Stomach (tissue), 9 donors: ENCODE measurements around the gene ATP5ME. TPM values are rescaled to one million over a fixed set of nuclear protein-coding genes. Genes with fewer than 3 reads are reported as not detected.

Source experiments
- DNase-seq, 2 donors: peaks; one replicate each; pipeline versions ENCODE4 v3.0.0 to v3.0.0-alpha.2; 2013 to 2019
- H3K27ac ChIP-seq, 5 donors: fragments of 200-600 bp in 4 of 5; sonication (generic) in 4 of 5; one replicate each; pipeline ENCODE4 v1.5.1; 2013 to 2019; ENCODE audit warnings: mild to moderate bottlenecking in 1 of 5, moderate library complexity in 1 of 5
- H3K27me3 ChIP-seq, 3 donors: fragments of 200-600 bp; sonication (generic); one replicate each; pipeline ENCODE4 v1.5.1; 2017 to 2019; ENCODE audit warnings: mixed run types in 1 of 3
- H3K36me3 ChIP-seq, 4 donors: fragments of 200-600 bp; sonication (generic); 1 replicate in 3 of 4; 2 replicates in 1 of 4; pipeline ENCODE4 v1.5.1; 2016 to 2019
- H3K4me1 ChIP-seq, 4 donors: fragments of 200-600 bp; sonication (generic); one replicate each; pipeline ENCODE4 v1.5.1; 2016 to 2019
- H3K4me3 ChIP-seq, 4 donors: fragments of 200-600 bp; sonication (generic) in 3 of 4; one replicate each; pipeline ENCODE4 v1.5.1; 2016 to 2019; ENCODE audit warnings: mild to moderate bottlenecking in 1 of 4
- H3K9me3 ChIP-seq, 4 donors: fragments of 200-600 bp; sonication (generic); one replicate each; pipeline ENCODE4 v1.5.1; 2016 to 2019
- EP300 ChIP-seq: sonication (generic); formaldehyde crosslinking; IDR thresholded peaks from one replicate; pipeline ENCODE4 v1.6.1; 2017; ENCODE audit warnings: antibody characterized with exemption
- POLR2A ChIP-seq, 4 donors: fragments of 450-650 bp; IDR thresholded peaks; one replicate each; pipeline ENCODE4 v1.6.1; 2016; ENCODE audit warnings: antibody characterized with exemption in 4 of 4, control low read depth in 2 of 4, mild to moderate bottlenecking in 1 of 4, moderate library complexity in 1 of 4
- POLR2AphosphoS5 ChIP-seq, 3 donors: sonication (generic); formaldehyde crosslinking; IDR thresholded peaks; one replicate each; pipeline ENCODE4 v1.6.1; 2016; ENCODE audit warnings: antibody characterized with exemption in 3 of 3
- WGBS, 5 donors: extraction: QIAGEN DNeasy Blood & Tissue Kit in 3 of 5; methylation state at CpG; one replicate each; pipeline versions ENCODE4 v1.1.5 to v1.1.7; 2013 to 2018; 5-methylcytosine and 5-hydroxymethylcytosine counted together
- intact Hi-C: fragments of 100-400 bp; cut with DNase I; formaldehyde crosslinking; loops from one replicate; pipeline ENCODE4 v1.15.1; 2023; ENCODE audit warnings: low total_unique reads
- polyA plus RNA-seq, 3 donors: library from polyadenylated mRNA; stranded (reverse); fragments of 200-250 nt; gene quantifications; one replicate each; pipeline ENCODE4 v1.2.3, GENCODE V29; 2013
- total RNA-seq, 5 donors: library from RNA; depleted of rRNA; stranded (reverse); fragments of >200 nt; gene quantifications; one replicate each; pipeline versions ENCODE4 v1.1.0 to v1.2.3, GENCODE V29; 2014 to 2016
- TF ChIP-seq, protein P1 (sequence below), 7 experiments: fragments of 450-650 bp in 4 of 7; fragments of 200-600 bp in 3 of 7; sonication (generic) in 3 of 7; IDR thresholded peaks; one replicate each; pipeline ENCODE4 v1.5.1; 2016 to 2019; ENCODE audit warnings: antibody characterized with exemption in 7 of 7, control low read depth in 2 of 7, mild to moderate bottlenecking in 1 of 7
- donor health status: healthy with polysubstance abuse.
- donor health status: Bipolar disorder and iron deficiency.
- donor health status: healthy.

ATP5ME gene
- total and polyA plus RNA-seq, 8 donors, result 8.0 to 876 (median 471) TPM

DNA sequence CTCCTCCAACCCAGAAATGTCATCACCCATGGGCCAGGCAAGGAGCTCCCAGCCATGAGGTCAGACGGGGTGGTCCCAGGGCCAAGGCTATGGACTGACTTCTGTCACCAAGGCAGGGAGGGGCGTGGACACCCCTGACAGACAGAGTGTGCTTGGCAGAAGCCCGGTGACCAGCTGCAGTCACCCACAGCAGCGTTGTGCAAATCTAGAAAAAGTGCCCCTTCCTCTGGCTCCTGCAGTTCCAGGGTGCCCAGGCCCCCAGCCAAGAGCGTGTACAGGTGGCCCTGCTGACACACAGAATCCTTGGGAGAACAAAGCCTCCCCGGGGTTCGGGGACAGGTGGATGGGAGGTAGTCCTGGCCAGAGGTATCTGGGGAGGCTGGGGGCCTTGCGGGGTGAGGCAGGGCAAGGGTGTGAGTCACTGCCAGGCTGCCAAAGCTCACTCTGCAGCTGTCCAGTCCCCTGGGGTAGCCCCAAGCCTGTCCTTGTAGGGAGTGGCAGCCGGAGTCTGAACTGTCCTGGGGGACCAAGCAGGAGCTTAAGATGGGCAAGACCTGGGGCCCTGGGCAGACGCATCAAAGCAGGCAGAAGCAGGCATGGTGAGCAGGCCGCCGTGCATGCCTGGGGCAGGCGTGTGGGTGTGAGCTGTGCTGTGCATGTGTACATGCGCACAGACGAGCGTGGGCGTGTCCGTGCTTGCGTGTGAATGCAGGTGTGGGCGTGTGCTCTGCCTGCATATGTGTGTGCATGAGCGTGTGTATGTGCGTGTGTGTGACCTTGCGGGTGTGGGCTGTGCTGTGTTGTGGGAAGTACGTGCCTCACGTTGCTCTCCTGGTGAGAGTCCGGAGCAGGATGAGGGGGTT lies 3.6 kb upstream of the ATP5ME start:
- Histone ChIP-seq H3K9me3 (no peaks in the 10 kb centered on the region), H3K4me3 (no peak overlapping the region), H3K36me3 (peaks cover 0 to 4% (median 4%) of the 10 kb centered on the region in 4 donors), H3K4me1 (peaks cover 30 to 74% (median 70%) of the 10 kb centered on the region in 4 donors), H3K27me3 (peaks cover 0 to 36% (median 0%) of the 10 kb centered on the region in 3 donors), H3K27ac (no peak overlapping the region)
- DNase-seq, result peak; percentile 40 to 81
- intact Hi-C loops, result no loop called here
- TF ChIP-seq, protein P1, sequence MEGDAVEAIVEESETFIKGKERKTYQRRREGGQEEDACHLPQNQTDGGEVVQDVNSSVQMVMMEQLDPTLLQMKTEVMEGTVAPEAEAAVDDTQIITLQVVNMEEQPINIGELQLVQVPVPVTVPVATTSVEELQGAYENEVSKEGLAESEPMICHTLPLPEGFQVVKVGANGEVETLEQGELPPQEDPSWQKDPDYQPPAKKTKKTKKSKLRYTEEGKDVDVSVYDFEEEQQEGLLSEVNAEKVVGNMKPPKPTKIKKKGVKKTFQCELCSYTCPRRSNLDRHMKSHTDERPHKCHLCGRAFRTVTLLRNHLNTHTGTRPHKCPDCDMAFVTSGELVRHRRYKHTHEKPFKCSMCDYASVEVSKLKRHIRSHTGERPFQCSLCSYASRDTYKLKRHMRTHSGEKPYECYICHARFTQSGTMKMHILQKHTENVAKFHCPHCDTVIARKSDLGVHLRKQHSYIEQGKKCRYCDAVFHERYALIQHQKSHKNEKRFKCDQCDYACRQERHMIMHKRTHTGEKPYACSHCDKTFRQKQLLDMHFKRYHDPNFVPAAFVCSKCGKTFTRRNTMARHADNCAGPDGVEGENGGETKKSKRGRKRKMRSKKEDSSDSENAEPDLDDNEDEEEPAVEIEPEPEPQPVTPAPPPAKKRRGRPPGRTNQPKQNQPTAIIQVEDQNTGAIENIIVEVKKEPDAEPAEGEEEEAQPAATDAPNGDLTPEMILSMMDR (IDR thresholded peaks at IDR 0.05), result no peak
- TF ChIP-seq POLR2AphosphoS5 (IDR thresholded peaks at IDR 0.05), result peak in 2 of 3 donors; percentile 32 to 65
- no peak for TF ChIP-seq POLR2A (IDR thresholded peaks at IDR 0.05)
- 35 to 50% (median 44%) methylated on average over 6 to 26 of the region's 26 CpGs for WGBS, 5 donors

- TF ChIP-seq, protein P1 (IDR thresholded peaks at IDR 0.05), result no peak
- TF ChIP-seq POLR2AphosphoS5 (IDR thresholded peaks at IDR 0.05) (no peak), EP300 (no peak), POLR2A (IDR thresholded peaks at IDR 0.05) (no peak)
- H3K27ac ChIP-seq, result no peak overlapping the region
- WGBS, 5 donors, result 70 to 92% (median 83%) methylated on average over 2 to 8 of the region's 8 CpGs
- DNase-seq, result no peak
- peaks cover 30 to 70% (median 65%) of the 10 kb centered on the region in 4 donors for H3K4me1 ChIP-seq
- H3K27me3 ChIP-seq, result peaks cover 0 to 29% (median 0%) of the 10 kb centered on the region in 3 donors
- intact Hi-C loops, result no loop called here
- peaks cover 6 to 12% (median 12%) of the 10 kb centered on the region in 4 donors for H3K36me3 ChIP-seq
- H3K4me3 ChIP-seq, result no peak overlapping the region
- H3K9me3 ChIP-seq, result no peaks in the 10 kb centered on the region
Measured at GRCh38 chr4:676871-677235, 2.8 kb upstream of the ATP5ME start.

DNA sequence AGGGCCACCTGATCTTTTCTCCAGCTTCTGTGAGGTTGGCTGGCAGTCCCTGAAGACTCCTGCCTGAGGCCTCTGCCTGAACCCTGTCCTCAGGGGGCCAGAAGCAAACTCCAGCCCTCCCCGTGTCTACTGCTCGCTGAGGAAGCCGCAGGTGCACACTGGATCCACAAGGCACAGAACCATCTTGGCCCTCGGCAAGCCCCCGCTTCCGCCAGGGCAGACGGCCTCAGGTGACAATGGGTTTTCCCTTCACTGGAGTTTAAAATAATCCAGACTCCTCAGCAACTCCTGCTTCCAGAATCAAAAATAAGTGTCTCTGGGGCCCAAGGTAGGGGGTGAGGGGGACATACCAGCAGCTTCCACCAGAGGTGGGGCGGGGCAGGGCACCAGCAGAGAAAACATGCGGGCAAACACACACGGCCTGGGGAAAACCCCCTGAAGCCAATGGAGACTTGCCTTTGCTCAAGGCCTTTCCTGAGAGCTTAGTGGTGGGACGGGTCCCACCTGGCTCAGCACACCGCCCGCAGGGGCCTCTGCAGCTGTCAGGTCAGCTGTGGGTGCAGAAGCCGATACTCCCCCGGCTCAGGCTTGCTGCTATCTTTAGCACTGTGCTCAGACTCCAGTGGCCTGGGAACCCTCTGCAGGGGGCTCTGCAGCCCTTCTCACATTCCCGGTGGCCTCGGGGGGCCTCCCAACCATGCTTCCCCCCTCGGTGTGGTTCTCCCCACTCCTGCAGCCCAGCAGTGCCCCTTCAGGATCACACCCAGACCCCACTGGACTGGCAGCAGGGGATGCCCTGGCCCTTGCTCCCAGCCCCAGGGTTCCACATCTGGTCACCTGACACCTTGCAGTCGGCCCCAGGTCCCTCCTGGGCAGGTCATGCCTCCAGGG lies 2.1 kb upstream of the ATP5ME start:
- H3K4me1 ChIP-seq, result peaks cover 29 to 66% (median 61%) of the 10 kb centered on the region in 4 donors
- no peaks in the 10 kb centered on the region for H3K9me3 ChIP-seq
- H3K36me3 ChIP-seq, result peaks cover 12 to 19% (median 18%) of the 10 kb centered on the region in 4 donors
- no peak overlapping the region for H3K4me3 ChIP-seq
- peak in 1 of 2 donors; percentile 64 for DNase-seq
- TF ChIP-seq POLR2AphosphoS5 (IDR thresholded peaks at IDR 0.05) (no peak), POLR2A (IDR thresholded peaks at IDR 0.05) (no peak), EP300 (no peak)
- TF ChIP-seq, protein P1 (IDR thresholded peaks at IDR 0.05), result no peak
- peak overlapping the region in 1 of 5 donors; percentile 9 for H3K27ac ChIP-seq
- WGBS, 5 donors, result 62 to 75% (median 66%) methylated on average over 15 to 19 of the region's 19 CpGs
- intact Hi-C loops, result no loop called here
- peaks cover 0 to 25% (median 0%) of the 10 kb centered on the region in 3 donors for H3K27me3 ChIP-seq
